Left ventricle myocardium superior (tissue), 1 donor: ENCODE data around the gene SLC25A25. TPM values are rescaled to one million over a fixed set of nuclear protein-coding genes. Genes with fewer than 3 reads are reported as not detected.
"Not testable (repeated sequence)": the region's sequence is repeated elsewhere in the genome, so short reads cannot be mapped to it uniquely, and the experiment has no call there.

ENCODE experiments used
- ATAC-seq: fragments of 200-7000 bp; cut with Tn5 transposase; one replicate; pipeline ENCODE4 v1.9.1; 2020; ENCODE audit warnings: mild to moderate bottlenecking, moderate library complexity
- DNase-seq: peaks from one replicate; pipeline ENCODE4 v3.0.0-alpha.2; 2020
- intact Hi-C: fragments of 100-400 bp; cut with micrococcal nuclease; formaldehyde crosslinking; loops from one replicate; pipeline ENCODE4 v1.11.0; 2022
- total RNA-seq: library from RNA; stranded (reverse); fragmentation: NEBNext Ultra II Directional; extraction: Animal tissue kit (Norgen Biotek cat#: 25700); gene quantifications from one replicate; pipeline ENCODE4 v1.2.1, GENCODE V29; 2021
- donor health status: DM: no; HTN: yes; CAD: no; lungs with severe emphysema.

SLC25A25 gene
- total RNA-seq, 1 donor from 2014 or later = 4.8 TPM

GRCh38 chr9:128131346-128131745 lies 63.3 kb downstream of the SLC25A25 start:
- ATAC-seq, intact Hi-C loops: not testable (repeated sequence)
- DNase-seq = peak; percentile 17

DNA sequence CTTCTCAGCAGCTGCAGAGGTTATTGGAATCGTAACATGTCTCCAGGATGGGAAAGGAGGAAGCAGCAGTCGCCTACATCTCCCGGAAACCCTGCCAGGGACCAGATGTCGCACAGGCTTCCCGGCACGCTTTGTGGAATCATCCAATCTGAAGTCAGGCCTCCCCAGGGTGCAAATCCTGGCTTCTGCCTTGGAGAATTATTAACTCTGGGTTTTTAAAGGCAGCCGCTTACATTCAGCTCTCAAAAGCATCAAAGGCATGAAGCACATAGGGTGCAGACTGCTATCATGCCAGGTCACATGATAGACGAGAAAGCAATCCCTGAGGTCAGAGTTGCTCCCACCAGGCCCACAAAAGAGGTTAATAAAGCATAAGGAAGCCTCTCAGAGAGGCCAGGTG lies 64.1 kb downstream of the SLC25A25 start:
- ATAC-seq, intact Hi-C loops: not testable (repeated sequence)
- peak; percentile 69 for DNase-seq

- intact Hi-C loops, DNase-seq, ATAC-seq: not testable (repeated sequence)
Observed at GRCh38 chr9:128135561-128135960, 67.5 kb downstream of the SLC25A25 start.

GRCh38 chr9:128136816-128137793 lies 69.1 kb downstream of the SLC25A25 start:
- intact Hi-C loops = no loop called here
- ATAC-seq = no peak
- DNase-seq = no peak

DNA sequence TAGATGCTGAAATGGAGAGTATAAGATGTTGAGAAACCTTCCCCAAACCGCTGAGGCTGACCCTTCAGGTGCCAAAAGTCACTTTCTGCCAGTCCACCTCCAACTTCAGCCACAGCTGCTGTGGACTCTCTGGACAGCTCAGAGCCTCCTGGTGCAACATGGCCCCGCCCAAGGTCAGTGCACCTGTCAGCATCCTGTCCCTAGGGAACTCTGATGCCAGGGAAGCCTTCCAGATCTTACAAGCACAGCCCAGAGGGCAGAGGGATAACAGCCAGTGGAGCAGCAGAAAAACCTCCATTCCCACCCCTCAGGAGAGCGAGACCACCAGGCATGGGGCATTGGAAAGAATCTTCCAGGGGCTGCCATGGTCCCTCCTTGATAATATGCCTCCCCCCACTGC lies 70.0 kb downstream of the SLC25A25 start:
- intact Hi-C loops = no loop called here
- DNase-seq (no peak), ATAC-seq (no peak)

GRCh38 chr9:128139621-128140020 lies 71.6 kb downstream of the SLC25A25 start:
- ATAC-seq = no peak
- intact Hi-C loops = no loop called here
- no peak for DNase-seq

- ATAC-seq = no peak
- DNase-seq = no peak
- intact Hi-C loops = no loop called here
Observed at GRCh38 chr9:128141604-128142003, 73.6 kb downstream of the SLC25A25 start.

DNA sequence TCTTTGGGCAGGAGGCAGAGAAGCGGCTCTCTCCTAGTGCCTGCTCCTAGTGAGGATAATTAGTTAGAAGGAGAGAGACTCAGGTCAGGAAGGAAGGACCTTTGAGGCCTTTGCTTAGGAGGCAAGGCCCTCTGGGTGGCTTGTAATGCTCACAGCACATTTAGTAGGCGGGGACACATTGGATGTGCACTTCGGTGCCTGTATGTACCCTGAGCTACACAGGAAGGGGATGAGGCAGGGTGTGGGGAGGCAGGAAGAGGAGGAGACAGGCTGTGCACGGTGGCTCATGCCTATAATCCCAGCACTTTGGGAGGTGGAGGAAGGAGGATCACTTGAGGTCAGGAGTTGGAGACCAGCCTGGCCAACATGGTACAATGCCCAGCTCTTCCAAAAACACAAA lies 74.0 kb downstream of the SLC25A25 start:
- intact Hi-C loops = no loop called here
- peak; percentile 64 for ATAC-seq
- DNase-seq = no peak

GRCh38 chr9:128142596-128142995 lies 74.6 kb downstream of the SLC25A25 start:
- no peak for DNase-seq
- no peak for ATAC-seq
- intact Hi-C loops = no loop called here

GRCh38 chr9:128143525-128144238 lies 75.7 kb downstream of the SLC25A25 start:
- DNase-seq (no peak), ATAC-seq (peak; percentile 44)
- intact Hi-C loops = no loop called here

DNA sequence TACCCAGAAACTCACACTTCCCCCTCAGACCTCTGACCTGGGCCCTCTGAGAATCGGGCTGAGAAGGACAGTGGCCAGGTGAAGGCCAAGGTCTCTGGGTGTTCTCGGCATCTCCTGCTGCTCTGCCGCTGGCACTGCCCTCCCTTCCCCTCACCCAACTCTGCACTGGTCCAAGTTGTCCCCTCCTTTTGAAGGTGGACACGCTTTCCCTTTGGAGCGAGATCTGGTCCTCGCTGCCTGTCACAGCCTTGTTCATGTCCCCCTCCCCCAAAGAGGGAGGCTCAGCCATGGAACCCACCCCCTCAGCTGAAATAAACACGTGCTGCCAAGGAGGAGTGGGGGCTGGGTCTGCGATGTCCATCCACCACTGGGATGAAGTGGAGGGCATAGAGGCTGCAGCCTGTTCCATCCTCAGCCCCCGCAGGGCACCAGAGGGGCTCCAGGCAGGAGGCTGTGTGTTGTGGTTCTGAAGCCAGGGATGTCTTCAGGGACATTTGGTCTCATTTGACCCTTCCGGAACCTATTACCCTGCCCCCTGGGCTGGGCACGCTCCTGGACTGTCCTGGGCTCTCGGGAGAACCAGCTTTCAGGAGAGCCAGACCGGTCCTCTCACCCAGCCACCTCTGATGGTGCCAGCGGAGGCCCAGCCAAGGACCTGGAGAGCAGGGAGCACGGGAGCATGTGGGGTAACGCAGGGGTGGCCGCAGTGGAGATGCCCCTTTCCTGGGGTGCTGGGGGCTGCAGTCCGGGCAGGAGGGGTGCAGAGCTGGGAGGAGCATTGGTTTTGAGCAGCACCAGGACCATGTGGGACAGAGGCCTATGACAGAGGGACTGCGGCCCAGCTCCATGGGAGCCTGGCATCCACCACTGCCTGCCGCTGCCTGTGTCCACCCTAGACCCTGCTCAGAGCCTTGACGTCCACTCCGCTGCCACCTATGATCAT lies 76.5 kb downstream of the SLC25A25 start:
- DNase-seq (no peak), ATAC-seq (no peak)
- intact Hi-C loops = no loop called here

- intact Hi-C loops = no loop called here
- ATAC-seq = no peak
- DNase-seq = no peak
Observed at GRCh38 chr9:128145536-128145935, 77.5 kb downstream of the SLC25A25 start.

DNA sequence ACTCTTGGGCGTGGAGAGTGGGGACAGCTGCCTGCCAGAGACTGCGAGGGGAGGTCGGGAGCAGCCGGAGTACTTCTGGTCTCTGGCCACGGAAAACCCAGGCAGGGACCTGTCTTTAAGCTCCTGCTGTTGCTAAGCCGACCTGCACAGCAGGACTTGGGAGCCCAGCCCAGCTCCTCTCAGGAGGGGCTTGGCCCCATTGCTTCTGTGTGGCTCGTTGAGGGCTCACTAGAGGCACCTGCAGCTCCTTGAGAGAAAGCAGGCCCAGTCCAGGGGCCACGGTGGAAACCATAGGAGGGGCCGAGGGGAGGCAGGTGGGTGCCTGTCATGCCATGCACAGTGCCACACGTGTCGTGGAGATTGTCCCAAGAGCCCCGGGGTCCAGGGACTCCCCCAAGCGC lies 77.9 kb downstream of the SLC25A25 start:
- intact Hi-C loops = no loop called here
- peak; percentile 23 for DNase-seq
- ATAC-seq = no peak

DNA sequence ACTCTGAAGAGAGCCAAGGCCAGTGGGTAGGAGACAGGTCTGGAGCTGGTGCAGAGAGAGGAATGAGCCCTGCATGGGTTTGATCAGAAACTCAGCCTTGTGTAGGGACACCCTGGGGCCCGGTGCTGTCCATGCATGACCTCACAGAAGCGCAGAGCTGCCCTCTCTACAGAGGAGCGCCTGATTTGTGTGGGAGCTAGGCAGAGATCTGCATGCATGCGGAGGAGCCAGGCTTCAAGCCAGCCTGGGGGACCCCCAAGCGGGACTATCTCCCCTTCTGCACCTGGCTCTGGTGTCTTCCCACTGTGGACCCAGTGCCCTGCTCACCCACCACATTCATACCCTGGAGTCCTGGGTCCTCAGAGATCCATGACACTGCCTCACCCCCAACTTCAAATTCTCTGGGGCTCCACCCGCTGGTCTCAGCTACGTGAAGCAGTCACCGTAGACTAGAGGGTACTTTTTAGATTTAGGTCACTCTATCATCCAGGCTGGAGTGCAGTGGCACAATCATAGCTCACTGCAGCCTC lies 78.6 kb downstream of the SLC25A25 start:
- ATAC-seq = no peak
- intact Hi-C loops = no loop called here
- peak; percentile 11 for DNase-seq

- DNase-seq (peak; percentile 10), ATAC-seq (no peak)
- intact Hi-C loops = no loop called here
Observed at GRCh38 chr9:128148509-128149000, 80.5 kb downstream of the SLC25A25 start.

- ATAC-seq (peak; percentile 18), DNase-seq (peak; percentile 20)
- intact Hi-C loops = no loop called here
Observed at GRCh38 chr9:128149001-128149701, 81.1 kb downstream of the SLC25A25 start, which contains the start of gene LCN2. TSS of gene LCN2 (plus strand) at chr9:128149453. CDS start at chr9:128149526, 73 bp downstream.

- intact Hi-C loops = no loop called here
- ATAC-seq = peak; percentile 7
- DNase-seq = peak; percentile 6
Observed at GRCh38 chr9:128149951-128150593, 82.0 kb downstream of the SLC25A25 start.
